Ecto neural progenitor cell (in vitro differentiated cells): ENCODE data around the gene ROR2.
A peak's percentile ranks its signal among the peaks of the same experiment; 100 is the strongest.

Experiments used
- DNase-seq: peaks from one replicate; pipeline ENCODE4 v3.0.0-alpha.2; 2018; ENCODE audit warnings: low spot score

Gene ROR2

DNA sequence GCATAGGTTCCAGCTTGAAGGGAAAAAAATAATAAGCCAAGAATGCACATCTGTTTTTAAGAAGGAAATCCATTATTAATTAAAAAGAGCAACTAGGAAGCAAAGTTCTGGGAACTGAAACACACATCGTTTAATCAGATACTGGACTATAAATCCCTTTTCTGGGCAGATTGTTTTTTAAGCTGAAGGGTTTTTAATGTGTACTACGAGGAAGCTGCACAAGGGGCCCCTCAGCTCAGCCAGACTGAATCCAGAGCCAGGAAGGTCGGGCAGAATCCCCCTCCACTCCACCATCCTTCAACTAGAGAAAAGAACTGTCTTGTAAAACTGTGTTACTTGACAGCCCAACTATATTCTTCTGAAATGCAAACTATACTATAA is 49.2 kb downstream of the ROR2 start:
- DNase-seq: no peak

DNA sequence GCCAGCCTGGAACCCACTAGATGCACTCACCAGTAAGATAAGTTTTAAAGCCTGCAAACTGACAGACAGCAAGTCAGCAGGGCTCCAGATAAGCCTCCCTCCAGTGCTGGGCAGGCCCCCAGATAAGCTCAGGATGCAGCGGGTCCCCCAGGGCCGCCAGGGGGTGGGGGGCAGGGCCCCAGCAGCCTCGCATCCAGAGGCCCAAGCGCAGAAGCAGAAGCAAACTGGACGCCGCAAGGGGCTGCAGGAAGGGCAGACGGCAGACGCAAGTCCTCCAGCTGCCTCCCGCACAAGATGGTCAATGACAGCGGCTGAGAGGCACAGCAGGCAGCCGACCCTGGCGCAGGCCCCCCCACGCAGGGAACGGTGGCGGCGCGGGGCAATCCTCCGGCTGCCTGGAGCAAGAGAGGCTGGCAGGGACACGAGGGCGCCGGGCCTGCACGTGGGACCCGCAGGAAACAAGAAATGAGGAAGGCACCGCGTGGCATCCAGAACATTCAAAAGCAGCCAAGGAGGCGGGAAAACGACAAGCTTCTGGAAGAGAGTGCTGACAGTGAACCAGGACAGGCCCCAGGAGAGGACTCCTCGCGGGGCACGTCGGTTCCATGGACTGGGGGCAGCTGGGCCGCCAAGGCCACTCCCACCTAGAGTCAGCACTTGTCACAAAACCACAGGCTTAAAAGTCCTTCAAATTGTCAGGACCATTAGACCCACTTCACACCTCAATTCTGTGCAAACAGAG is 49.8 kb downstream of the ROR2 start:
- peak; percentile 60 for DNase-seq

DNA sequence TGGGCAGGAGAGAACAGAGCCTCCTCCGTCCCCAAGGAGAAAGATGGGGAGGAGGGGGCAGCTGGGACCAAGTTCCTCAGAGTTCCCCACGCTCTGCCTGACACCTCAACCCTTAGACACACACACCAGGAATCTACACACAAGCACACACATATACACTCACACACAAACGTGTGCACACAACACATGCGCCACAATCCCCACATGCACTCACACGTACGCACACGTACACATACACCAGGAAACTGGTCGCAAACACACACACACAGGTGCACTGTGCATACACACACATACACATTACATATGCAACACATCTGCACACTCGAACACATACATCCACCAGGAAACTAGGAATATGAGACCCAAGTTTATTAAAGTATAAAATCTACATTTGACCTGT is 50.4 kb downstream of the ROR2 start:
- DNase-seq: no peak

DNA sequence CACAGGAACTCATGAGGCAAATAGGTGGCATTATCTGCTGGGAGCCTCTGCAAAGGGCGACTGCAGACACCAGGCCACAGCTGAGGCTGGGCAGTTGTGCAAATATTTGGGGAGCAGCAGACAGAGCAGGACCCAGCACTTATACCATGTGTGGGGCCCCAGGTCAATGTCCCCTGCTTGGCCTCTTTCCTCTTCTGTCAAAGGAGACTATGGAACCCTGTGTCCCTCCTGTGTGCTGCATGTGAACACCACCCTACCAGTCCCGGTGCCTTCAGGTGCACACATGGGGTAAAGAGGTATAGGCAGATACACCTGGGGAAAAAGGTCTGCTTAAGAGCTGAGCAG is 50.8 kb downstream of the ROR2 start:
- no peak for DNase-seq

DNA sequence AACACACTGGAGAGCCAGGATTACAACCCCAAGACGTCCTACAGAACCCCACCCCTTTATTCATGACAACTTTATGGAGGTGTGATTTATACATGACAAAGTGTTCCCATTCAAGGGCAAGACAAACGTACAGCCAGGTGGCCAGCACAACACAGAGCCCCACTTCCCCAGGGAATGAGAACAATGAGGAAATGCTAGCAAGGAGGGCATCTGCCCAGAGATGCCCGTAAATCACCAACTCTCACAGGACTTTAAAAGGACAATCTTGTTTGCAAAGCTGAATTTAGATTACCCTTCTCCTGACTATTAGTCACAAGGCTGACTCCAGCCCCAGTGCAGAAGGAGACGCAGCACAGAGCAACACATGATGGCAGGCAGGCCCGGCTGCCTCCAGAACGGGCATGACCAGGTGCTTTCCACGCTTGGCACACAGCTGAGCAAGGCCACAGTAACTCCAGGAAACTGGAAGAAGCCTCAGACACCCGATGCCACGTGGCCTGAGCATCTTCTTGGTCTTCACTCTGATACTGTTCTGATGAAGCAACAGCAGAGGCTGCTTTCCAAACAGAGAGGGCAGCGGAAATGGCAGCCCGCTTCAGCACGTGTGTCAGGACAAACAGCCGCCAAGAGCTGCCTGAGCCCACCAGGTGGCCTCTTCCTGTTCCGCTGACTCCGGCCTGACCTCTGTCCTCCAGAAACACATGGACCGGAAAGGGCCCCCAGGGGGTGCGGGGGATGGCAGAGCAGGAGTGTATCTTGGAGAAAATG is 51.4 kb downstream of the ROR2 start:
- DNase-seq: no peak

DNA sequence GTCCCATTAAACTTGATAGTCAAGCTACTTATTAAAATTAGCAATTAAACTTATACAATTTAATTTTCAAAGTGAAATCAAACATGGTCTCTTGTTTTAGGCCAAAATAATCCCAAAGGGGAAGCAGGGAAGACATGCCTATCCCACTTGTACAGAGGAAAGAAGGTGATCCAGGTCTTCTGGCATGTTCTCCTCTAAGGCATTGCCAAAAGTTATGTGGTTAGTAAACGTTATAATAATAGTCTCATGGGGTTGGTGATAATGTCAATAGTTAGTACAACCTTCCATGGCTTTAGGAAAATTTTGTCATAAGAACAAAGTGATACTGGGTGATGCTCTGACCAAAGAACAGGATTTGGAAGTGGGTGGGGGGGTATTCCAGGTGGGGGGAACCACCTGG is 52.8 kb downstream of the ROR2 start:
- DNase-seq: no peak

DNA sequence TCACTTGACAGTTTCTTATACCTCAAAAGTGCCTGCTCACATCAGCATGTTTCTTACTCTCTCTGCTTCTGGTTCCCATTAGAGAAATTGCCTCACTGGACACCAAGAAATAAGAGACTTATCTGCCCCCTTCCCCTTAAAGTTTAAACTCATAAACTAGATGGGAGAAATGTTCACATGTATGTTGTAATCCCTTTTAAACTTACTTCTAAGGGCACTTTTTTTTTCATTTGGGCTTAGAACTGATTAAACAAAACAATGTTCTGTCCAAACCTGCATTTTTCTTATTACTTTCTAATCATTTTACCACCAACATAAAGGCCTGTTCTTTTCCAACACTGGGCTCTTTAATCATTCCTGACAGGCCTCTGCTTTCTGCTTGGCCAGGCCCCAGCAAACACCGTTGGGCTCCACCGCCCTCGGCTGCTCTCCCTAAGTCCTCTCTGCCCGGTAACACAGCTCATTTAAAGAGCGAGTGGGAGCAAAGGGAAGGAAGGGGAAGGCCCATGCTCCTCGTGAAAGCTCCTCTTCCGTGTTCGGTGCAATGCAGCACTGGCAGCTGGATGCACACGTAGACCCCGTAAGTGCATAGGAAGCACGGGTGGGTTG is 53.4 kb downstream of the ROR2 start:
- DNase-seq: no peak

DNA sequence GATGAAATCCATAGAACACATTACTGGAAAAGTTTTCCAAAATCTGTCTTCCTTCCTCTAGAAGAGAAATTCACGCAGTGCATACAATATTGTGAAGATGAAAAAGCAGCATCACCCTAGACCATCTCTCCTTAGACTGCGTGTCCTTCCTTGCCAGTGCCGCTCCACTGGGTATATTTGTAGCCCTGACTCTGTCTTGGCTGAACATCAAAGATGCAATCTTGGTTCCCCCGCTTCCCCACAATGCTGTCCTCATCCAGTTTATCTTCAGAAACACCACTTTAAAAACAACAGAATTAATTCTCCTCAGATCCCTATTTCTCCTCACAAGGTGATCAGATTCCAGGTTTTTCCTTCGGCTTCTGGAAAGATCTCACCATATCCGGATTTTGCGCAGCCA is 53.9 kb downstream of the ROR2 start:
- DNase-seq: no peak

DNA sequence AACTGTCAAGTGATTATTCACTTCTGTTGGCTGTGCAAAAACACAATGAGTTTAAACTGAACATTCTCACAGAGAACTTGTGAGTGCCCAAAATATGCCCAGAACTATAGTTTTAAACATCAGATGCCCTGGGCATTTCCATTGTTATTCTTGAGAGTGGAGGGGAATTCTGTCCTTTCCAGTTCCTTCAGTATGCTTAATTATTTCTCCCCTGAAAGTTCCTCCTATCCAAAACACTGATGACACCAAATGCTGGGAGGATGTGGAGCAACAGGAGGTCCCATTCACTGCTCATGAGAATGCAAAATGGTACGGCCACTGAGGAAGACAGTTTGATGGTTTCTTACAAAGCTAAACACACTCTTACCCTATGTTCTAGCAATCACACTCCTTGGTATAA is 55.5 kb downstream of the ROR2 start:
- no peak for DNase-seq

DNA sequence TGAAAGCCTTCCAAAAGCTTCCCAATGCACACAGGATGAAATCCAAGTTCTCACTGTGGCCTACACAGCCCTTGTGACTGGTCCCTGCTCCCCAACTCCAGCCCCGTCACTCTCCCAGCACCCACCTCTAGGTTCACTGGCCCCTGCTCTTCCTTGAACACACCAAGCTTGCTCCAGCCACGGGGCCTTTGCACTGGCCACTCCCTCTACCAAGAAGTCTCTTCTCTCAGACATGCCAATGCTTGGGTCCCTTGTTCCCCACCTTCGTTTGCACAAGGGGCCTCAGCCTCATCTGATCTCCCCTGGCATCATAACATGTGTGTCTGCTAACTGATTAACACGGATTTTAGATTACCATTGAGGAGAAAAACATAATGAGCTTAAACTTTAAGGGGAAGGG is 56.0 kb downstream of the ROR2 start:
- DNase-seq: no peak

DNA sequence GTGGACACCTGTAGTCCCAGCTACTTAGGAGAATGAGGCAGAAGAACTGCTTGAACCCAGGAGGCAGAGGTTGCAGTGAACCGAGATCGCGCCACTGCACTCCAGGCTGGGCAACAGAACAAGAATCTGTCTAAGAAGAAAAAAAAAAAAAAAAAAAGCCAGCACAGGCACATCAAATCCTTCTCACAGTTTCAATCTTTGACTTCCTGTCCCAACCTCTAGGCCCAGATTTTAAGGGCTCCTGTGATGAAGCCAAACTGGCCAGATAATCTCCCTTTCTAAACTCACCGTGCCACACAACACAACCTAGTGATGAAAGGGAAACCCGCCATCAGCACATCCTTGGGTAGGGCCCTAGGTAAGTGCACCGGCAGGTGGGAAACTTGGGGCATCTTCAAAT is 58.1 kb downstream of the ROR2 start:
- DNase-seq: no peak

DNA sequence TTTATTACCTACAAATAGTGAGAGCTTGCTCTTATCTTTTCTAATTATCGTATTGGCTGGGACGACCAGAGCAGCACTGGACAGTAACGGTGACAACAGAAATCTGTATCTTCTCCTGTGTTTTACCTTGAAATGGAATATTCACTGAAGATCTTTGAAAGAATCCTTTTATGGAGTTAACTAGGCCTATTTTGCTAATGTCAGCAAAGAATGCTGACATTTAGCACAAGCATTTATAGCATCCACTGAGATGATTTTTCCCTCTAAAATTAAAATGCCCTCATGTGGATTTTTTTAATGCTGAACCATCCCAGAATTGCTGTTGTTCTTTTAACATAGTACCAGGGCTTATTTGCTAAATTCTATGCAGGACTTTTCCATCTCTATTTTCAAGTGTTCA is 59.4 kb downstream of the ROR2 start:
- no peak for DNase-seq

DNA sequence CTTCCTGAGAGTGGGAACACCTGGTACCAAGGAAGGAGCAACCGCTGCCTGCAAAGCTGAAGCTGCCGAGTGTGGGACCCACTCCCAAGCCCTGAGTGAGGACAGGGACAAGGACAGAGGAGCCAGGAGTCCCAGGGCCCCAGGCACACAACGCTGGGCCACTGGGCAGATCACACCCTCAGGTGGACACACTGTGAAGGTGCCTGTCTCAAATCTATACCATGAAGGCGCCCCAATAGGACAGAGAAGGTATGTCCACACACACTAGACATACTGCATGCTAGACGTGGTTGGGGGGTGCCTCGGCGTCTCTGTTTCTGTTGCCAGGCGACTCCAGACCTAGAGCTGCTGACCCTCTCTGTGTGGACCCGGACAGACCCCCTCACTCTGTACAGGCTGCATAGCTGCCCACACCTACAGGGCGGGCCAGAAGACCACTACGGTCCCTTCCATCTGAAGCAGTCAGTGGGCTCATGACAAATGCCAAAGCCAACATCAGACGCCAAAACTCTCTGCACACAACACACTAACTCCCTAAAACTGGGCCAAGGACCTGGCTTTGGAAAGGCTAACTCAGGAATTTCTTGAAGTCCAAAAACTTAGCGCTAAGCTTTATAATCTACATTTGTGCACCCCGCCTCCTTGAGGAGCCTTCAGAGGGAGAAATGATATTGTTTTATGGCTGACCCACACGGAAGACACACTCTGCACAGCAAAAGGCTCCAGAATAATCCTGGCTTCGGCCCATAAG is 60.7 kb downstream of the ROR2 start:
- no peak for DNase-seq

DNA sequence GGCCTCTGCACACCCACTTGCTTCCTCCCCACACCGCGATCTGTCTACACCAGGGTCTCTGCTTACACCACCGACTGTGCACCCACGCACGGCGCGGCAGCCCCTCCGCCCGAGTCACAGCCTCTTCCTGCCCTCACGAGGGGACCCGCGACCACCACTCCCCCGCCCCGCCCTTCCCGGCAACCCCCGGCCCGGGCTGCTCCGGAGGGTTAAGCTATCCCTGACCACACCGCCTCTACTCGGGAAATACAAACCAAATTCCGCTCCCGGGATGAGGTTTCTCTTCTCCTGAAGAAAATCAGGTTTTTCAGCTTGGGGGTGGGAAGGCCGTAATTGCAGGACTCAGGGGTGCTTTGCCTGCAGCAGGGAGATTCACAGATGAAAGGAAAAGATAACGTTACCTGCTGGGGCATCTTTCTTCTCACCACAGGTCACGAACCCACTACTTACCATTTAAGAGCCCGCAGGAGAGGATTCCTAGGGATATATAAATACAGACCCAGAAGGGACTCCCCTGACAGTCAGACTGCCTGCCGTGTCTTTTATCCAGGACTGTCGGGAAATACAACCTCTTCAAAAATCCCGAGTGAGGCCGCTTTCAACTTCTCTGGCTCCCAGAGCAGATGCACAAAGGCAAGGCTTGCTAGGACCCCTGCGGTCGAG is 63.5 kb downstream of the ROR2 start:
- peak; percentile 76 for DNase-seq

DNA sequence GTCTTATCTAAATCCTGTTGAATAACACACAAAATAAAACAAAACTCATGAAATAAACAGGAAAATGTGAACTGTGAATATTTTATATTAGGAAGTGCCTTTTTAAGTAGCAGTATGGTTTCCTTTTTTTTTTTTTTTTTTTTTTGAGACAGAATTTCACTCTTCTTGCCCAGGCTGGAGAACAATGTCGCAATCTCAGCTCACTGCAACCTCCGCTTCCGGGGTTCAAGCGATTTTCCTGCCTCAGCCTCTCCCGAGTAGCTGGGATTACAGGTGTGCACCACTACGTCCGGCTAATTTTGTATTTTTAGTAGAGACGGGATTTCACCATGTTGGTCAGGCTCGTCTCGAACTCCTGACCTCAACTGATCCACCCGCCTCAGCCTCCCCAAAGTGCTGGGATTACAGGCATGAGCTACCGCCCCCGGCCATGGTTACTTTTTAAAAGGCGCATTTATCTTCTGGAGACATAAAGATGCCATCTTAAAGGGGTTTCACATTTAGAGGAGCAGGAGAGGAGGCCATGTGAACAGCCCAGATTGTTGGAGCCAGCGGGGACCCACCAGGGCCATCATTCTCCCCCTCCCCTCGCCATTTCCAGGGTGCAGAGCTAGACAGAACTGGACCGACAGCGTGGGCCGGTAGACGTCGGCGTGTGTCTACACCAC is 64.1 kb downstream of the ROR2 start:
- no peak for DNase-seq

DNA sequence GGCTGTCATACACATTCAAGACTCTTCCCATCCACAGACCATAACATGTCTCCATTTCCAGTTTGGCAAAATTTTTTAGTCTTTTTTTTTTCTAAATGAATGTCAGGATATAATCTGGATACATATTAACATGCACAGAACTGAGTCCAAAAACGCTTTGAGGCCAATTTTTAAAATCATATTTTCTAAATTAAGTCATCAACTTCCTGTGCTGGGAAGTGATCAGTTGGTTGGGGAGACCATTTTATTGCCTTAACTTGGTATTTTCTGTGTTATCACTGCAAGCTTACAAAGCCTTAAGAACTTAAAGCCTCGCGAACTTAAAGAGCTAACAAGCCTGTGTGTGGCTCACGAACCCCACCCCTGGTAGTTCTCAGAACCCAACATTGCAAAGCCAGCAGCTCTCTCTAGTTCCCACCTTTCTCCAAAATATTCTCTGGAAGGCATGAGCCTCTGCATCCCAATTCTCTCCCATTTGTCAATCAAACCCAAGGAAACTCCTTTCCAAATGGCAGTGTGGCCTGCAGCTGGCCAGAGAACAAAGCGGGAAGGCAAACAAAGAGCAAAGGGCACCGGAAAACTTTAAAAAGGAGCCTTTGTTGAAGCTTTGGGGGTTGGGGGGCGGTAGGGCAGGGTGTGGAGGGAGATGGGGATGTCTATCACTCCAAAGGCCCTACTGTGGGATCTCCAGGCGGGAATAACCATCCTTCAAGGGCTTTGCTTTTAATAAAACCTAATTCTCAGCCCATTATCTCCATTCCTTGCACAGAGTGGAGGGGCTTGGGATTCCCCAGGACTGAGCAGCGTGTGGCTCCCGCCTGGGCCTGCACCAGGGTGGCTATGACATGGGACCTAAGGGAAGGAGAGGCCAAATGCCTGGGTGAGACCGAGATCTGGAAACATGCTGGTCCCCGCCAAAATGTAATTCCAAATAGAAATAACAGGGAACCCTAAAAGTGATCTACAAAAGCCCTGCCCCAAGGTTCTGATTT is 65.0 kb downstream of the ROR2 start:
- peak; percentile 76 for DNase-seq

DNA sequence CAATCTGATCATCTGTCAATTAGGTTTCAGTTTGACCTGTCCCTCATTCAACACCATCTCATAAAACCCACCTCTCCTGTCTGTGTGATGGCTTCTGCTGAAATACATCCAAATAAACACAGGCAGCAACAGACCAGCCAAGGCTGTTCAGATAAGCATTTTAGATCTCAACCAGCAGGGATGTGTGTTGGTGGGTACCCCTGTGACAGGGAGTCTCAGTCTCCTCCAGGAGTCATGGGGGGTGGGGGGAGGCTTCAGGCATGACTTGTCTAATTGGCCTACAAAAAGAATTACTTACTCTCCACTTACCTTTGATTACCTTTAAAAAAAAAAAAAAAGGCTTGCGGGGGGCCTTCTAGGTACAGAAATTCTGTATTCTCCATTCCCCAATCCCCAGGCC is 65.9 kb downstream of the ROR2 start:
- no peak for DNase-seq

DNA sequence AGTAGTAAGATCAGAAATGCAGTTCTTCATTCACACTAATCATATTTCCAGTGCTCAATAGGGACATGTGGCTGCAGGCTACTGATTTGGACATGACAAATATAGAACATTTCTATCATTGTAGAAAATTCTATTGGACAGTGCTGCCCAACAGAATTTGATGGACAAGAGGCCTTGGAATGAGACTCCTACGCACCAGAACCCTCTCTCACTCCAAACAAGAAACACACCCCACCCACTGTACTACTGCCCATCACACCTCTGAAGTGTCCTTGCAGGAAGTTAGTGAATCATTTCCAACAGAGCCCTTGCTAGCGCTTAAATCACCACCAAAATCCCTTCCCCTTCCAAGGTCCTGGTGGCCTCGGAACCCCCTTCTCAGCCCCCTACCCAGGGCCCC is 66.5 kb downstream of the ROR2 start:
- DNase-seq: no peak

DNA sequence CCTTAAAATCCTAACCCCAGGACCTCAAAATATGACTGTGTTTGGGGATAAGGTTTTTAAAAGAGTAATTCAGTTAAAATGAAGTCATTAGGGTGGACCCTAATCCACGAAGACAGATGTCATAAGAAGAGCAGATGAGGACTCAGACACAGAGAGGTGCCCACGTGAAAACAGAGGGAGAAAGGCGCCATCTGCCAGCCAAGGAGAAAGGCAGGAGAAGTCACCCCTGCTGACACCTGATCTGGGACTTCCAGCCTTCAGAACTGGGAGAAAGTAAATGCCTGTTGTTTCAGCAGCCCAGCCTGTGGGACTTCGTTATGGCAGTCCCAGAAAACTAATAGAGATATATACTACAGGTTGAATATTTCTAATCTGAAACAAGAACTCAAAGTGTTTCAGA is 67.4 kb downstream of the ROR2 start:
- DNase-seq: no peak

DNA sequence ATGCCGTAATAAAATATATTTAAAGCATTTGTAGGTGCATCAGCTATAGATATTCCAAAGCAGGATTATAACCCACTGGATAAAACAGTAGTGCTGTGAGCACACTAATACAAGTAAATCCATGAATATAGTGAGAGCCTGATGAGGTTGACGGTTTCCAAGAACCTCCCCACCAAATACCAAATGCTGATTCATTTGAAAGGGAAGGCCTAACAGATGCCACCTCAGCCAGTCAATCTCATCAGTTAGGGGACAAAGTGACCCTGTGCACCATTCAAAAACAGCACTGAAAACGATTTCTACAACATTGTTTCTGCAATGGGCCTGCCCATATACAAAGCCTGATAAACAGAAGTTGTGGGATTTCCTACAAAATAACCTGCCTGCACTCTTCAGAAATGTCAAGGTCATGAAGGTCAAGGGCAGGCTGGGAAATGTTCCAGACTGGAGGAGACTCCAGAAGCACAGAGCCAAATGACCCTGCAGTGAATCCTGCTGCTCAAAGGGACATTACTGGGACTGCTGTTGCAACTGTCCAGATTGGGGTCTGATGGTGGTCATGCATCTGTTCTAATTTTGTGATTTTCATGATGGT is 69.6 kb downstream of the ROR2 start:
- DNase-seq: no peak
